ENCODE data around the gene STXBP2. TPM values are rescaled to one million over a fixed set of nuclear protein-coding genes. Genes with fewer than 3 reads are reported as not detected.

STXBP2 gene
- 10 to 100 TPM; 44.7 to 76.6 (median 55.2) TPM for total RNA-seq

GRCh38 chr19:7636691-7637373 lies at the start of gene STXBP2:
Gene STXBP2 (plus strand): TSS chr19:7637110. CDS start chr19:7637150, 40 bp downstream.
- TF ChIP-seq CTCF (IDR thresholded peaks at IDR 0.05) = peak in 4 of 6 experiments; percentile 14 to 46 (median 39)
- TF ChIP-seq POLR2A (IDR thresholded peaks at IDR 0.05) = peak in 1 of 4 donors; percentile 77
- H3K4me1 ChIP-seq = peaks cover 0 to 38% (median 0%) of the 10 kb centered on the region in 3 donors
- DNase-seq = peak; percentile 40
- H3K9me3 ChIP-seq = no peaks in the 10 kb centered on the region
- peak within 1 kb of the TSS; percentile 87 to 93 (median 90) for H3K27ac ChIP-seq
- H3K36me3 ChIP-seq = peaks cover 0 to 22% (median 8%) of the 10 kb centered on the region in 3 donors
- H3K27me3 ChIP-seq = peaks cover 0 to 42% (median 0%) of the 10 kb centered on the region in 4 donors
- 13% methylated on average over 17 of the region's 61 CpGs; no CpG with 5 or more reads in 1 of the 2 donors for WGBS, 2 donors
- intact Hi-C loops (cut with DNase I) = no loop called here
- peak within 1 kb of the TSS; percentile 73 to 87 (median 82) for H3K4me3 ChIP-seq

- intact Hi-C loops (cut with DNase I) = no loop called here
- H3K27me3 ChIP-seq = peaks cover 0 to 35% (median 0%) of the 10 kb centered on the region in 4 donors
- 92 to 99% methylated on average over 4 to 5 of the region's 7 CpGs for WGBS, 2 donors
- H3K36me3 ChIP-seq = no peaks in the 10 kb centered on the region
- DNase-seq = no peak
- no peak overlapping the region for H3K27ac ChIP-seq
- TF ChIP-seq CTCF (IDR thresholded peaks at IDR 0.05) (no peak), POLR2A (IDR thresholded peaks at IDR 0.05) (no peak)
- H3K4me3 ChIP-seq = no peak overlapping the region
- no peaks in the 10 kb centered on the region for H3K9me3 ChIP-seq
- peaks cover 8 to 24% (median 10%) of the 10 kb centered on the region in 3 donors for H3K4me1 ChIP-seq
Observed at GRCh38 chr19:7589822-7590221, 47.1 kb upstream of the STXBP2 start.

GRCh38 chr19:7590256-7590655 lies 46.7 kb upstream of the STXBP2 start:
- DNase-seq = no peak
- Histone ChIP-seq H3K9me3 (no peaks in the 10 kb centered on the region), H3K4me1 (peaks cover 8 to 28% (median 10%) of the 10 kb centered on the region in 3 donors), H3K4me3 (no peak overlapping the region), H3K36me3 (no peaks in the 10 kb centered on the region), H3K27ac (no peak overlapping the region), H3K27me3 (peaks cover 0 to 40% (median 0%) of the 10 kb centered on the region in 4 donors)
- intact Hi-C loops (cut with DNase I) = no loop called here
- no peak for TF ChIP-seq CTCF (IDR thresholded peaks at IDR 0.05)
- 28% methylated on average over 3 of the region's 8 CpGs; no CpG with 5 or more reads in 1 of the 2 donors for WGBS, 2 donors

GRCh38 chr19:7595466-7596133 lies 41.3 kb upstream of the STXBP2 start, which contains the start of gene CAMSAP3:
Gene CAMSAP3 (plus strand): TSS chr19:7595863. CDS start chr19:7596003, 140 bp downstream.
- DNase-seq = no peak
- TF ChIP-seq POLR2A (IDR thresholded peaks at IDR 0.05) (no peak), CTCF (IDR thresholded peaks at IDR 0.05) (no peak)

More at GRCh38 chr19:7595466-7596133, 41.3 kb upstream of the STXBP2 start, which contains the start of gene CAMSAP3:
- Histone ChIP-seq H3K4me1 (peaks cover 3 to 31% (median 7%) of the 10 kb centered on the region in 3 donors), H3K27me3 (peaks cover 0 to 67% (median 0%) of the 10 kb centered on the region in 4 donors), H3K9me3 (no peaks in the 10 kb centered on the region), H3K4me3 (peak within 1 kb of the TSS; percentile 51 to 70 (median 61)), H3K36me3 (no peaks in the 10 kb centered on the region), H3K27ac (peak within 1 kb of the TSS in 3 of 4 donors; percentile 46 to 76 (median 72))
- intact Hi-C loops (cut with DNase I) = no loop called here
- 0% methylated on average over 2 to 9 of the region's 78 CpGs for WGBS, 2 donors

Measured in esophagus squamous epithelium (tissue), 5 donors.